ENCODE measurements around the gene CD300E. TPM values are rescaled to one million over a fixed set of nuclear protein-coding genes. Genes with fewer than 3 reads are reported as not detected.
A peak's percentile ranks its signal among the peaks of the same experiment; 100 is the strongest.

CD300E gene
- total RNA-seq, 1 experiment from 2014 or later = not detected

GRCh38 chr17:74569020-74570003 lies 54.2 kb downstream of the CD300E start:
- TF ChIP-seq CTCF (conservative IDR thresholded peaks at IDR 0.05; ENCODE audit: low read depth, low read length) = no peak
- 0 out of 2 replicates have a peak, but pooled peaks have one; percentile 32 for TF ChIP-seq EZH2phosphoT487 (IDR thresholded peaks at IDR 0.05; ENCODE audit: borderline replicate concordance, low read length)
- H3K9me3 ChIP-seq (ENCODE audit: low read length) = no peaks in the 10 kb centered on the region
- H4K20me1 ChIP-seq (ENCODE audit: low read length) = no peaks in the 10 kb centered on the region
- no TSS peak for BruUV-seq (replicated peaks)
- no peaks in the 10 kb centered on the region for H3K36me3 ChIP-seq (ENCODE audit: low read depth, low read length)
- H3K9ac ChIP-seq (ENCODE audit: low read length) = peak overlapping the region; percentile 39; the same call in 1 of the 2 replicates
- no peaks in the 10 kb centered on the region for H3K9me2 ChIP-seq (replicated peaks; ENCODE audit: low read length)
- H2AFZ ChIP-seq (ENCODE audit: low read length) = 0 out of 2 replicates have a peak overlapping the region, but pooled peaks have one; percentile 11
- POLR2A ChIA-PET (ENCODE audit: unreplicated experiment) = interaction anchor here (0.6 kb wide), 1 partner anchor 356 kb away, joined by 3 read pairs; the partner anchor contains the start of gene TTYH2
- H3K4me1 ChIP-seq (ENCODE audit: insufficient read depth, low read length) = peaks cover 14% of the 10 kb centered on the region
- H3K79me2 ChIP-seq (ENCODE audit: low read length) = no peaks in the 10 kb centered on the region
- peak overlapping the region; percentile 34 for H3K4me2 ChIP-seq (ENCODE audit: low read length)
- DNase-seq (peak; percentile 99), ATAC-seq (peak; percentile 97)
- intact Hi-C loops (cut with micrococcal nuclease) = no loop called here
- peak overlapping the region; percentile 88 for H3K27ac ChIP-seq (ENCODE audit: low read length)
- no peaks in the 10 kb centered on the region for H3F3A ChIP-seq (ENCODE audit: low read length, unreplicated experiment)
- CTCF ChIA-PET = interaction anchor here (0.5 to 0.7 kb wide), 2 partner anchors 114 to 270 kb away, joined by 3 read pairs; no protein-coding TSS in a partner anchor
- H3K27me3 ChIP-seq (ENCODE audit: low read length) = peaks cover 30% of the 10 kb centered on the region
- H3K4me3 ChIP-seq (ENCODE audit: low read length) = no peak overlapping the region

GRCh38 chr17:74568106-74568873 lies 55.2 kb downstream of the CD300E start:
- H3K9ac ChIP-seq (ENCODE audit: low read length) = no peak overlapping the region
- intact Hi-C loops (cut with micrococcal nuclease) = no loop called here
- no peaks in the 10 kb centered on the region for H4K20me1 ChIP-seq (ENCODE audit: low read length)
- no peaks in the 10 kb centered on the region for H3F3A ChIP-seq (ENCODE audit: low read length, unreplicated experiment)
- ChIA-PET POLR2A (ENCODE audit: unreplicated experiment) (no interaction called here), CTCF (no interaction called here)
- ATAC-seq (no peak), DNase-seq (no peak)
- H3K4me3 ChIP-seq (ENCODE audit: low read length) = no peak overlapping the region
- H3K4me2 ChIP-seq (ENCODE audit: low read length) = no peak overlapping the region
- H3K9me2 ChIP-seq (replicated peaks; ENCODE audit: low read length) = no peaks in the 10 kb centered on the region
- TF ChIP-seq EZH2phosphoT487 (IDR thresholded peaks at IDR 0.05; ENCODE audit: borderline replicate concordance, low read length) (no peak), CTCF (conservative IDR thresholded peaks at IDR 0.05; ENCODE audit: low read depth, low read length) (no peak), EZH2 (IDR thresholded peaks at IDR 0.05; ENCODE audit: low read length, unreplicated experiment) (no peak)
- BruUV-seq (replicated peaks) = no TSS peak
- peak overlapping the region; percentile 88 for H3K27ac ChIP-seq (ENCODE audit: low read length)
- no peaks in the 10 kb centered on the region for H3K36me3 ChIP-seq (ENCODE audit: low read depth, low read length)
- H3K9me3 ChIP-seq (ENCODE audit: low read length) = no peaks in the 10 kb centered on the region
- no peak overlapping the region for H2AFZ ChIP-seq (ENCODE audit: low read length)
- peaks cover 34% of the 10 kb centered on the region for H3K27me3 ChIP-seq (ENCODE audit: low read length)
- H3K4me1 ChIP-seq (ENCODE audit: insufficient read depth, low read length) = peaks cover 14% of the 10 kb centered on the region
- H3K79me2 ChIP-seq (ENCODE audit: low read length) = no peaks in the 10 kb centered on the region

Measured in PC-3 (cell line).